Neural crest cell (in vitro differentiated cells): ENCODE measurements around the gene CLEC16A. TPM values are rescaled to one million over a fixed set of nuclear protein-coding genes. Genes with fewer than 3 reads are reported as not detected.
A peak's percentile ranks its signal among the peaks of the same experiment; 100 is the strongest.

ENCODE experiments used
- DNase-seq: peaks from one replicate; pipeline ENCODE4 v3.0.0; 2021; ENCODE audit warnings: low read depth, mixed read lengths, low spot score
- H3K27ac Mint-ChIP-seq: one replicate; pipeline ENCODE4 v1.8.0; 2021; ENCODE audit warnings: mild to moderate bottlenecking, mixed read lengths; ENCODE audit not compliant: unreplicated experiment
- H3K27me3 Mint-ChIP-seq: 2 replicates; pipeline ENCODE4 v1.8.0; 2021; ENCODE audit warnings: low read depth, mild to moderate bottlenecking, mixed read lengths
- H3K36me3 Mint-ChIP-seq: 2 replicates; pipeline ENCODE4 v1.8.0; 2021; ENCODE audit warnings: low read depth, mild to moderate bottlenecking, mixed read lengths
- H3K4me1 Mint-ChIP-seq: 2 replicates; pipeline ENCODE4 v1.8.0; 2021; ENCODE audit warnings: mixed read lengths
- H3K4me3 Mint-ChIP-seq: one replicate; pipeline ENCODE4 v1.8.0; 2021; ENCODE audit warnings: mild to moderate bottlenecking, mixed read lengths
- H3K9me3 Mint-ChIP-seq: 2 replicates; pipeline ENCODE4 v1.8.0; 2021; ENCODE audit warnings: mixed read lengths
- CTCF ChIP-seq: fragments of 200-600 bp; sonication (generic); conservative IDR thresholded peaks from 2 replicates; pipeline ENCODE4 v1.5.0; 2021; ENCODE audit warnings: antibody characterized with exemption, mild to moderate bottlenecking
- total RNA-seq: library from RNA; stranded (reverse); gene quantifications from 2 replicates; pipeline ENCODE4 v1.2.1, GENCODE V29; 2021

The CLEC16A gene
- total RNA-seq, 1 donor from 2014 or later, result 21.3 TPM

GRCh38 chr16:10992112-10992511 is 47.7 kb downstream of the CLEC16A start:
- Mint-ChIP-seq H3K9me3 (no peaks in the 10 kb centered on the region), H3K27ac (no peak overlapping the region), H3K4me1 (peaks cover 14% of the 10 kb centered on the region), H3K4me3 (no peak overlapping the region), H3K27me3 (no peaks in the 10 kb centered on the region), H3K36me3 (peaks cover 3% of the 10 kb centered on the region)
- TF ChIP-seq CTCF, result no peak
- no peak for DNase-seq

- no peak for DNase-seq
- Mint-ChIP-seq H3K36me3 (peaks cover 3% of the 10 kb centered on the region), H3K9me3 (no peaks in the 10 kb centered on the region), H3K27ac (peak overlapping the region; percentile 57), H3K4me3 (no peak overlapping the region), H3K27me3 (no peaks in the 10 kb centered on the region), H3K4me1 (peaks cover 9% of the 10 kb centered on the region)
- TF ChIP-seq CTCF, result no peak
These were observed 48.4 kb downstream of the CLEC16A start for GRCh38 chr16:10992797-10993196.

GRCh38 chr16:10993649-10994048 is 49.3 kb downstream of the CLEC16A start:
- no peak overlapping the region for H3K4me3 Mint-ChIP-seq
- H3K27me3 Mint-ChIP-seq, result no peaks in the 10 kb centered on the region
- peaks cover 3% of the 10 kb centered on the region for H3K36me3 Mint-ChIP-seq
- no peak for TF ChIP-seq CTCF
- H3K27ac Mint-ChIP-seq, result no peak overlapping the region
- H3K9me3 Mint-ChIP-seq, result no peaks in the 10 kb centered on the region
- peaks cover 9% of the 10 kb centered on the region for H3K4me1 Mint-ChIP-seq
- DNase-seq, result no peak

- H3K27me3 Mint-ChIP-seq, result no peaks in the 10 kb centered on the region
- peaks cover 9% of the 10 kb centered on the region for H3K4me1 Mint-ChIP-seq
- no peak overlapping the region for H3K27ac Mint-ChIP-seq
- DNase-seq, result no peak
- no peaks in the 10 kb centered on the region for H3K9me3 Mint-ChIP-seq
- no peak for TF ChIP-seq CTCF
- no peak overlapping the region for H3K4me3 Mint-ChIP-seq
- peaks cover 3% of the 10 kb centered on the region for H3K36me3 Mint-ChIP-seq
These were observed 50.2 kb downstream of the CLEC16A start for GRCh38 chr16:10994571-10994970.

- Mint-ChIP-seq H3K4me3 (no peak overlapping the region), H3K27me3 (no peaks in the 10 kb centered on the region), H3K27ac (peak overlapping the region; percentile 65), H3K4me1 (peaks cover 9% of the 10 kb centered on the region), H3K36me3 (peaks cover 3% of the 10 kb centered on the region), H3K9me3 (no peaks in the 10 kb centered on the region)
- DNase-seq, result no peak
- no peak for TF ChIP-seq CTCF
These were observed 51.2 kb downstream of the CLEC16A start for GRCh38 chr16:10995565-10995964.

- no peak overlapping the region for H3K27ac Mint-ChIP-seq
- H3K36me3 Mint-ChIP-seq, result no peaks in the 10 kb centered on the region
- TF ChIP-seq CTCF, result no peak
These were observed 53.1 kb downstream of the CLEC16A start for GRCh38 chr16:10997485-10997884.

More at GRCh38 chr16:10997485-10997884, 53.1 kb downstream of the CLEC16A start:
- no peak for DNase-seq
- H3K4me1 Mint-ChIP-seq, result no peaks in the 10 kb centered on the region
- H3K27me3 Mint-ChIP-seq, result no peaks in the 10 kb centered on the region
- H3K4me3 Mint-ChIP-seq, result no peak overlapping the region
- no peaks in the 10 kb centered on the region for H3K9me3 Mint-ChIP-seq
